Stimulated activated CD4-positive, alpha-beta T cell treated with anti-CD3 and anti-CD28 coated beads, Interleukin-12 subunit alpha, Interleukin-12 subunit beta, amount 100 ng/mL, for 48 hours (primary cell): ENCODE data around the gene RAPH1.
"Not testable (repeated sequence)": the region's sequence is repeated elsewhere in the genome, so short reads cannot be mapped to it uniquely, and the experiment has no call there.

Experiments
- DNase-seq, 3 donors: peaks; one replicate each; pipeline ENCODE4 v3.0.0-alpha.2; 2020; ENCODE audit warnings: low read depth in 2 of 3, low spot score in 1 of 3

RAPH1 gene

DNA sequence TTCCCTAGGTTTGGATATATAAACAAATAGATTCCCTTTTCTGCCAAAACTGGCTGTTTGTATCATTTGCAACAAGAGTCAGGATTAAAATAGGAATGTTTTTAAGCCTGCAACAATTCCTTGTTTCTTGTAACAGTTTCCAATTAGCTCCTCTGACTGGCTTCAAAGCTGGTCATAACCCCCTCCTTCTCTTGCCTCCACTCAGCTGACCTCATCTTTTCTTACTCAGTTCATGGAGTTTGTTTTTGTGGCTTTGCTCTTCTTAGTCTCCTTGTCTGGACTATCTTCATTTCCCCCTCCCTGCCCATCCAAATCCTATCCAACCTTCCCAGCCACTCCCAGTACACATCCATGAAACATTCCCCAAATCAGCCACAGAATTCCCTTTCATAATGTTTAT lies 14.3 kb upstream of the RAPH1 start:
- DNase-seq: no peak

DNA sequence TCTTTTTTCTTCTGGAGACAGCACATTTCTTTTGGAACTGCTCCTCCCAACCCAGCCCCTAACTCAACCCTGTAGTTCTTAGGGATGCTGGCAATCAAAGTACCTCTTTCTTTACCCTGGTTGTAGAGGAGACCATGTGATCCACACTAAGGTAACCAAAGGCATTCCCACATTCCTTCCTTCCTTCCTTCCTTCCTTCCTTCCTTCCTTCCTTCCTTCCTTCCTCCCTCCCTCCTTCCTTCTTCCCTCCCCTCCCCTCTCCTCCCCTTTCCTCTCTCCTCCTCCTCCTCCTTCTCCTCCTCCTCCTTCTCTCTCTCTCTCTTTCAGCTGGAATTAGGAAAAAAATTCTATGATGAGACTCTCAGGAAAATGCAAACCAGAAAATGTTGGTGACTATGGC lies 13.8 kb upstream of the RAPH1 start:
- no peak for DNase-seq

DNA sequence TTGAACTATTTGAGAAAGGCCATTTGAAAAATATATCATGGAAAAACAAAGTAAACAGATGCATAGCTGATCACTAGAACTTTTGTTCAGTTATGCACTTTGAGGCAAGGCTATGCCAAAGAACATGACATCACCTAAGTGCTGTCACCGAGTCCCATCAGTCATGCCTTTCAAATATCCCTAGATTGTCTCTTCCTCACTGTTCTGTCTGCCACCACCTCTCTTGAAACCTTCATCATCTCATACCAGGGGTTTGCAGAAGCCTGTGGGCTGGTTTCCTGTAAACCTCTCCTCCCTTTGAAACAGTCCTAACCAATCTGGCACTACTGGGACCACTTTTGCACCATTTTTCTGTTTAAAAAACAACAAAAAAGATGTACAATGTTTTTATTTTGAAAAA lies 12.3 kb upstream of the RAPH1 start:
- DNase-seq: no peak

DNA sequence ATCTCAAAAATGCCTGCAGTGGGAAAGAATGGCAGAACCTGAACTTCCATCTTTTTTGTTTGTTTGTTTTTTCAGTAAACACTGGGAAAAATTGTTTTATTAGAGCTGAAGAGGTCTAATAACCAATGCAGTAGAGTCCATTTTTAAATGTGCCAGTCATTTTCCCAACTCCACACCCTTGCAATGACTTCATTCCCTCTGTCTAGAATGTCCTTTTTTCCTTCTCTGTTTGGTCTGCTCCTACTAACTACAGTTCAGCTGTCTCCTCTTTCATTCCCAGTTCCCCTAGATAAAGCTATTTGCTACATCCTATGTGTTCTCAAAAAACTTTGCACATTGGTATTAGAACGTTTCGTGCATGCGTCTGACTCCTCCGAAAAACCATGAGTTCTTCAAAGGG lies 9.3 kb upstream of the RAPH1 start:
- DNase-seq: no peak

DNA sequence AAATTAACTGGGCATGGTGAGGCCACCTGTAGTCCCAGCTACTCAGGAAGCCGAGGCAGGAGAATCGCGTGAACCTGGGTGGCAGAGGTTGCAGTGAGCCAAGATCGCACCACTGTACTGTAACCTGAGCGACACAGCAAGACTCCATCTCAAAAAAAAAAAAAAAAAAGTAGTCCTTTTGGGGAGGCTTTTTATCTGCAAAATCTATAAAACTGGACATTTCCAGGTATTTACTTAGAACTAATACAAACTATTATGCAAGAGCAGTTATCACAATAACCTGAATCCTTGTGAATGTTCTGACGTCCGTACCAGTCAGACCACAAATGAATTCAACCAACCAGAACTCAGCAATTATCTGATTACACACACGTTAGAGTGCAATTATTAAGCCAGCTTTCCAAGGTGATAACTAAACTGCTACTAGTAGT lies 8.8 kb upstream of the RAPH1 start:
- no peak for DNase-seq

DNA sequence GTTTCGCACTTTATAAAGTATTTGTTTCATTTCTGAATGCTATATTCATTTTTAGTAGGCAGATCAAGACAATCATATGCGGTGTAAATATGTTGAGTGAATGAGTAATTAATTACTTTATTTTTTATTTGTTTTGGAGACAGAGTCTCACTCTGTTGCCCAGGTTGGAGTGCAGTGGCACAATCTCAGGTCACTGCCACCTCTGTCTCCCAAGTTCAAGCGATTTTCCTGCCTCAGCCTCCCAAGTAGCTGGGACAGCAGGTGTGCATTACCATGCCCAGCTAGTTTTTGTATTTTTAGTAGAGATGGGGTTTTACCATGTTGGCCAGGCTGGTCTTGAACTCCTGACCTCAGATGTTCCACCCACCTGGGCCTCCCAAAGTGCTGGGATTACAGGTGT lies 5.5 kb upstream of the RAPH1 start:
- DNase-seq: not testable (repeated sequence)

DNA sequence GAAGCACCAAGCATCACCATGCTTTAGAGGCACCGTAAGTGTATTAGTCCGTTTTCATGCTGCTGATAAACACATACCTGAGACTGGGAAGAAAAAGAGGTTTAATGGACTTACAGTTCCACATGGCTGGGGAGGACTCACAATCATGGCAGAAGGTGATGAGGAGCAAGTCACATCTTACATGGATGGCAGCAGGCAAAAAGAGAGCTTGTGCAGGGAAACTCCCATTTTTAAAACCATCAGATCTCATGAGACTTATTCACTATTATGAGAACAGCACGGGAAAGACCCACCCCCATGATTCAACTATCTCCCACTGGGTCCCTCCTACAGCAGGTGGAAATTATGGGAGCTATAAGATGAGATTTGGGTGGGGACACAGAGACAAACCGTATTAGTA lies 3.1 kb upstream of the RAPH1 start:
- DNase-seq: not testable (repeated sequence)

DNA sequence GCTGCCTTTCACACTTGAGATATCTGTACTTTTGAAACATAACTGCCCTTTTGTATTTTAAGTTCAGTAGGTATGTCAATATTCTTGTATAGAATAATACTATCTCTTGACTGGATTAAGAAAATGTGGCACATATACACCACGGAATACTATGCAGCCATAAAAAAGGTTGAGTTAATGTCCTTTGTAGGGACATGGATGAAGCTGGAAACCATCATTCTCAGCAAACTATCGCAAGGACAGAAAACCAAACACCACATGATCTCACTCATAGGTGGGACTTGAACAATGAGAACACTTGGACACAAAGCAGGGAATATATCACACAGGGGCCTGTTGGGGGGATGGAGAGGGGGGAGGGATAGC lies 1.5 kb upstream of the RAPH1 start:
- not testable (repeated sequence) for DNase-seq

DNA sequence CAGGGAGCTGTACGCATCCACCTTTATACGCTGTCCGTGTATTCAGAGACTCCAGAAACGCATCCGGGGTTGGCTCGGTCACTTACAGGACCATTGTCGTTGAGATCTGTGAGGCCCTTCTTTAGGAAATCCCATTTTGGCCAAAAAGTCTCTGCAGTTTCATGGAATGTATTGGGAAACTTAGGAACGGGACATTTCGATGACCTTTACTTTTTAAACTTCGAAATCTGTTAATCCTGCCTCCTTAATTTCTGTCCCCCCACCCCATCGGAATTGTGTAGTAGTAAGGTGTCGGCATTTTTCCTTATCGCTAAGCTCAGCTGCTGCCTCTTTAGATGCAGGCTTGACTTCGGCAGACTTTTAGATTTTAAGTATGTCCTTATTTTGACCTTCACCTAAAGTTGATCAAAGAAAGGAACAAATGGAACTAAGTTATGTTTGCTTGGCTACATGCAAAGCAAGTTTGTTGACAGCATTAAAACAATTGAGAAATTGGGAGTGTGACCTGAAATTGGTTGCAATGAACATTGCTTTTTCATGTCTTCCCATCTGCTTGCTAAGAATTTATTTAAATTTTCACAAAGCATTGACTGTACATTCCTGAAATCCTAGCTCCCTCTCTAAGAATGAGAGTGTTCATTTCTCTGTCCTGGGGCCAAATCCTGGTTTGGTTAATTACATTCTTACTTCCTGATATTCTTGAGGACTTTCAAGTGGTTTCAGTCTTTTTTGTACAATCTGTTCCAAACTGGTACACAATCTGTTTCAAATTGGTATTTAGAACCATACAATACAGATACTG lies 884 bp upstream of the RAPH1 start:
- no peak for DNase-seq

DNA sequence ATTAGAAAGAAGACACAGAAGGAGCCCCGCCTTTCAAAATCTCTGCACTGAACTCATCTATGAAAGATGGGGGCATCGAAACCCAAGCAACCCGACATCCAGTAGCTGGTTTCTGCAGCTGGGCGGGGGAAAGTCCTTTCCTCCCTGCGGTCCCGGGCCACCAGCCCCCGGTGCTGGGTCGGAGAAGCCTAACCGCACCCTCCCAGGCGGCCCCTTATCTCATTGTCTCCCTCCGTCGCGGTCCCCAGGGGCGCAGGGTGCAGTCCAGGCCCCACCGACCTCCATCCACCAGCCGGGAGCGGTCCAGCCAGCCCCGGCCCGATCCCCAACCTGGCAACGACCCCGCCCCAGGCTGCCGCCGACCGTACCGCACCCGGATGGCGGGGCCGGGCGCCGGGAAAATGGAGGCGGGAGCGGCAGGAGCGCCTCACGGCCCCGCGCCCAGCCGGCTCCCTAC lies 452 bp downstream of the RAPH1 start:
- peak in 1 of 3 donors; percentile 23 for DNase-seq

DNA sequence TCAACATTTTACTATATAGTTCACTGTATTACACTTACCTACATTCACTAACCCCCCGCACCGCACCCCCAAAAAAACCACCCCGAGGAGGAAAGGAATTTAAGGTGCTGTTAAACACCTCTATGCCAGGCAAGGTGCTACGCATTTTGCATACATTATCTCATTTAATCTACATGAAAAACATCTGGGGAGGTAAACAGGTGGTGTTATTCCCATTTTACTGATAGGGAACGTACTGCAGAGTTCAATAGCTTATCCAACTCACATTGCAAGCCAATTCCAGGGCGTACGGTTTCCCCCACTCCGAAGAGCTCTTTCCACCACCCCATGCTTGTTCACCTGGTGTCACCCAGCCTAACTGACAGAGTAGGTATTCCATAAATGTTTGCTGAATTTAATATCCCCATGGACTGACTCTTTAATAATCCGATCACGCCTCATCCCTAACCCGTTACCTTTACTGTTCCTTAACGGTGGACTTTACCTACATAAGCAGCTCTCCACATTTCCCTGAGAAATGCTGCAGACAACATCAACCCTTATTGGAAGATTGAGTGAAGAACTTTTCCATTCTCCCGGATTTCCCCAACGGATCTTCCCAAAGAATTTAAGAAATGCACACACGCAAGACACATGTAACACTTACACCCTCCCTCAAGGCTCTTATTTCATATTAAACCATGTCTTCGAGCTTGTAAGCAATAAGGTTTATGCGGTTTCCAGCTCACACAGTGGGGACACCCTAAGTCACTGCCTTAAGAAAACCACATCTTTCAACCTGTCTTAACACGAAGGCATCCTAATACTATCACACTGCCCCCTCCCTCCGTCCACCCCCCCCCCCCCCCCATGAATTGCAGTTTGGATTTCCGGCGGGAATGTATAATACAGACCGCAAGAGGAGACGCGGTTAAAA lies 1.2 kb downstream of the RAPH1 start:
- DNase-seq: no peak

DNA sequence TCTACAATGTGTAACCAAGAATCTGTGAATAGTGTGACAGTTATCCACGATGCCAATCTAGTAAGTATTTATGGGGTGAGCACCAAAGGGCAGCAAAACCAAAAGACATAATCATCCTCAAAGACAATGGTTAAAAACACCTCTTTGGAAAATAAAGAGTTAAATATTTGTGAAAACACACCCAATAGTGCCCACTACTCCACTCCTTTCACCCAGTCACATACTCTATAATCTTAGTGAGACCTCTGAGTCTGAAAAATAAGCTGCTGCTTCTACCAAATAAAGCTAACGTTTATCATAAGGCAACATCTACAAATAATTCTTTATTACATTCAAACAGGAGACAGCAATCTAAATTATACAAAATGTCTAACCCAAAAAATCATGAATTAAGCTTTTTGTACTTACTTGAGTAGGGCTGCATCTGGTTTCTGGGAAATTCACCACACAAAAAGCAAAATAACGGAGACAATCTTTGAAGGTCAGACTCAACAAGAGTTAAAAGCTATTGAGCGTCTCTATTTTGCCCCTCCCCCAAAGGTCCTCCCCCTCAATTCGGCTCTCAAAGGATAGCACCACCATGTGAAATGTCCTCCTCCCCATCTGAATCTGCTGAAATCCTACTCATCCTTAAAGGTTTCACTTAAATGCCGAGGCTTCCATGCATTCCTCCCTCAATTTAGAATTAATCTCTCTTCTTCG lies 2.0 kb downstream of the RAPH1 start:
- DNase-seq: no peak

DNA sequence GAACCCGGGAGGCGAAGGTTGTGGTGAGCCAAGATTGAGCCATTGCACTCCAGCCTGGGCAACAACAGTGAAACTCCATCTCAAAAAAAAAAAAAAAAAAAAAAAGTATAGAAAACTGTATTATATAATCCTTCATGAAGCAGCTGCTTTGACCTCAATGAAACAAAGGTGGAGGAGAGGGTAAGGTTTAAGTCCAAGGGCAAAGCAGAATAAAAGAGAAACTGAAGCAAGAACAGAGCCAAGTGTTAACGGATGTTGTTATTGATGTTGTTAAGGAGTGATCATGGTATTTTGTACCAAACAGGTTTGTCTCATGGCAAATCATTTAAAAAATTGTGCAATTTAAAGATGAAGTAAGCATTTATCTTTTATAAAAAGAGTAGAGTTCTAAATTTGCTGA lies 7.4 kb downstream of the RAPH1 start:
- no peak for DNase-seq

DNA sequence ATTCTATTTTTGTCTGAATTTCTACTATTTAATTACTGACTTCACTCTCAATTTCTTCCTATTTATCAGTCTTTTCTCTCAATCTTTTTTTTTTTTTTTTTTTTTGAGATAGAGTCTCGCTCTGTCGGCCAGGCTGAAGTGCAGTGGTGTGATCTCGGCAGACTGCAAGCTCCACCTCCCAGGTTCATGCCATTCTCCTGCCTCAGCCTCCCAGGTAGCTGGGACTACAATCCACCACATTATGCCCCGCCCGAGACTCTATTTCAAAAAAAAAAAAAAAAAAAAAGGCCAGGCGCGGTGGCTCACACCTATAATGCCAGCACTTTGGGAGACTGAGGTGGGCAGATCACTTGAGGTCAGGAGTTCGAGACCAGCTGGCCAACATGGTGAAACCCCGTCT lies 21.8 kb downstream of the RAPH1 start:
- not testable (repeated sequence) for DNase-seq

DNA sequence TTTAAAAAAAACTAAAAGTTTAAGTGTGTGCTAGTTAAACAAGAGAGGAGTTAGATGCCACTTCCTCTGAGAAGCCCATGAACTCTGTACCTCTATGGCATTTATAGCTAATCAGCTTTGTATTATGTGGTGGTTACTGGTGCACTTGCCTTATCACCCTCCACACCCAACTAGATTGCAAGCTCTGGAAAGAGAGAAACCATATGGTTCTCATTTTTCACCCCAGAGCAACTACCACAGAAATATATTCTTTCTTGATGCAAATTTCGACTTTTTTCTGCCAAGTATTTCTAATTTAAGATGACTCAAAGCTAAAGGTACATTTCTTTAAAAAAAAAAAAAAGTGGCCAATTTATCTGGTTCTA lies 24.2 kb downstream of the RAPH1 start:
- DNase-seq: no peak

DNA sequence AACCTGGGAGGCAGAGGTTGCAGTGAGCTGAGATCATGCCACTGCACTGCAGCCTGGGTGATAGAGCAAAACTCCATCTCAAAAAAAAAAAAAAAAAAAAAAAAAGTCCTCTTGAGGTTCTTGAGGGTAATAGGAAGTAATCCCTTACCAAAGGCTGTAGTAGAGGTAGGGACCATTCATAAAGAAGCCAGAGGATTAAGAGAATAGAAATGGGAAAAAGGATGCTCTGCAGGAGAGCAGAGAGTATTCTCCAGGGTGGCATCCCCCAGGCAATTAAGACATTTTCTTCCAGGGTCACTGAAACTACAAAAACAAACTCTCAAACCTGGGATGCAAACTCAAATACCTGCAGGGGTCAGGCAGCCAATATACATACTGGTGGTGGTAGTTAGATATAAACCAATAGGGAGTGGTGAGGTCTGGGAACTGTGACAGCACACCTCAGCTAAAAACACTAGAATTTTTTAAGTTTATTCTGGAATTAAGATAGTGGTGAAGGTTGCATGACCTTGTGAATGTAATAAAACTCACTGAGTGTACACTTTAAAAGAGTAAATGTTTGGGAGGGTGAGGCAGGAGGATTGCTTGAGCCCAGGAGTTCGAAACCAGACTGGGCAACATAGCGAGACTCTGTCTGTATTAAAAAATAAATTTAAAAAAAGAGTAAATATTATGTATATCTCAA lies 24.7 kb downstream of the RAPH1 start:
- DNase-seq: no peak

DNA sequence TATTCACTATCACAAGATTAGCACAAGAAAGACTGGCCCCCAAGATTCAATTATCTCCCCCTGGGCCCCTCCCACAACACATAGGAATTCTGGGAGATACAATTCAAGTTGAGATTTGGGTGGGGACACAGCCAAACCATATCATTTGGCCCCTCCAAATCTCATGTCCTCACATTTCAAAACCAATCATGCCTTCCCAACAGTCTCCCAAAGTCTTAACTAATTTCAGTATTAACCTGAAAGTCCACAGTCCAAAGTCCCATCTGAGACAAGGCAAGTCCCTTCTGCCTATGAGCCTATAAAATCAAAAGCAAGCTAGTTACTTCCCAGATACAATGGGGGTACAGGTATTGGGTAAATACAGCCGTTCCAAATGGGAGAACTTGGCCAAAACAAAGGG lies 31.6 kb downstream of the RAPH1 start:
- not testable (repeated sequence) for DNase-seq

DNA sequence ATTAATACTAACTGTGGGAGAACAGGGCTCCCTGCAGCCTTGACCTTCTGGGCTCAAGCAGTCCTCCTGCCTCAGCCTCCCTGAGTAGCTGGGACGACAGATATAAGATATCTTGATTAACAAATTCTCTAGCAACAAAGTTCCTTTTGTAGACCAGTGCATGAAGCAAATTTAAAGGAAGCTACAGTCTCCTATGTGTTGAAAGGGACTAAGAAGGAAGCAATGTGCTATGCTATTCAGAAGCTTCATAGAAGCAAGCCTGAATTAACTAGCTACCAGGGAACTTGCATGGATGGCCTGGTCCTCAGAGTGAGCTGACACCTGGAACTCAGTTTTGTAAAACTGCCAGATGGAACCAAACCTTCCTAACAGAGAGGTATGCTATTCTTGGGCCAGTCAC lies 33.2 kb downstream of the RAPH1 start:
- DNase-seq: no peak

DNA sequence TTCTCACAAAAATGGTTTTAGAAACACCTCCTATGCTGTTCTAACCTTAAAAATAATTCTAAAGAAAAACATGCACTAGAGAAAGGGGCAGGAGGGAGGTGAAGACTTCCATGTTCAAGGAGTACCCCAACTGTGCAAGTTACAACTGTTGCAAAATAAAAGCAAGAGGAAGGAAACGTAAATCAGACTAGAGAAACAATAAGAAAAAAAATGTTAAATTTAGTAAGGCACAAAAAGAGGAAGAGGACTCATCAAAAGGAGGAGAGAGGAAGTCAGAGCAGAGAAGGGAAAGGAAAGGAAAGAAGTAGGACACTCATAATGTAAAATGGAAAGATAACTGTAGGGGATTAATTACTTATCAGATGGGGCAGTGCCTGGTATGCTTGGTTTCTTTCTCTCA lies 34.1 kb downstream of the RAPH1 start:
- no peak for DNase-seq

DNA sequence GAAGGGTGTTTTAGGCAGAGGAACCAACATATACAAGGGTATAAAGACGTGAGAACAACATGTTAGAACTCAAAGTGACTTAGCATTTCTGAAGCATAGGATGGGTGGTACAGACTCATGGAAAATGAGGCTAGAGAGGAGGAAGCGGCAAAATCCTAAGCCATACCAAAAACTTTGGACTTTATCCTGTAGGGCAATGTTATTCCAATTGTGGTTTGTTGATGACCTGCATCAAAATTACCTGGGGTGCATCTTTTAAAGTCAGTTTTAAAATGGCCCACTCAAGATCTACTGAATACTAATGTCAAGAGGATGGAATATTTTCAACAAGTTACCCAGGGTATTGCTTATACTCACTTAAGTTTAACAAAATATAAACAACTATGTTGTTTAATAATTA lies 34.8 kb downstream of the RAPH1 start:
- DNase-seq: no peak

DNA sequence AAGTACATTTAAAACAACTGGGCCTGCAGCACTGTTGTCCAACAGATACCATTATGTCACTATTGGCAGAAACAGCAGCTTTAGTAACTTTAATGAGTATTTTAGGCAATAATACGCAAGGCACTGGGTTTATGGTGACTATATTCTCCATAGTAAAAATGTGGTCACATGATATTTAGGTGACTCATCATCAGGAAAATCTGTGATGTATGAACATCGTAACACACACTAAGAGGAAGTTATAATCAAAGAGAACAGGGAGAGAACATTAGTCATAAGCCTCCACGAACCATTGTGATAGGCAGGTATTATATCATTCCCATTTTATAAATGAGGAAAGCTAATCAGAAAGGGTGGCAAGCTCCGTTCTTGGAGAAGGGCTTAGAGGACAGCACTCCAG lies 36.9 kb downstream of the RAPH1 start:
- DNase-seq: no peak
